SJCRH30 (cell line): ENCODE results near the gene NRP2. TPM values are rescaled to one million over a fixed set of nuclear protein-coding genes. Genes with fewer than 3 reads are reported as not detected.

Source experiments
- DNase-seq, 2 experiments: peaks; one replicate each; pipeline ENCODE4 v3.0.0-alpha.2; 2015 to 2020
- H3K27ac ChIP-seq: fragments of 250-450 bp; sonication (Bioruptor Pico); 2 replicates; pipeline ENCODE4 v1.5.1; 2020; ENCODE audit warnings: mild to moderate bottlenecking, moderate library complexity
- H3K27me3 ChIP-seq: fragments of 250-450 bp; sonication (Bioruptor Pico); 2 replicates; pipeline ENCODE4 v1.5.1; 2020; ENCODE audit warnings: mild to moderate bottlenecking, moderate library complexity
- H3K36me3 ChIP-seq: fragments of 250-450 bp; sonication (Bioruptor Pico); 2 replicates; pipeline ENCODE4 v1.5.1; 2020; ENCODE audit warnings: mild to moderate bottlenecking, moderate library complexity
- H3K4me1 ChIP-seq: fragments of 250-450 bp; sonication (Bioruptor Pico); 2 replicates; pipeline ENCODE4 v1.5.1; 2020; ENCODE audit warnings: mild to moderate bottlenecking, moderate library complexity
- H3K4me3 ChIP-seq: fragments of 250-450 bp; sonication (Bioruptor Pico); 2 replicates; pipeline ENCODE4 v1.5.1; 2020; ENCODE audit warnings: mild to moderate bottlenecking, moderate library complexity
- H3K9me3 ChIP-seq: fragments of 250-450 bp; sonication (Bioruptor Pico); replicated peaks from 2 replicates; pipeline ENCODE4 v1.5.1; 2020; ENCODE audit warnings: mild to moderate bottlenecking, moderate library complexity
- total RNA-seq: library from RNA; depleted of rRNA; stranded (reverse); fragments of >200 nt; shearing (Covaris generic); gene quantifications from 2 replicates; pipeline ENCODE4 v1.2.3, GENCODE V29; 2014

Gene NRP2
- total RNA-seq, 1 experiment from 2014 or later: 76.4 TPM

DNA sequence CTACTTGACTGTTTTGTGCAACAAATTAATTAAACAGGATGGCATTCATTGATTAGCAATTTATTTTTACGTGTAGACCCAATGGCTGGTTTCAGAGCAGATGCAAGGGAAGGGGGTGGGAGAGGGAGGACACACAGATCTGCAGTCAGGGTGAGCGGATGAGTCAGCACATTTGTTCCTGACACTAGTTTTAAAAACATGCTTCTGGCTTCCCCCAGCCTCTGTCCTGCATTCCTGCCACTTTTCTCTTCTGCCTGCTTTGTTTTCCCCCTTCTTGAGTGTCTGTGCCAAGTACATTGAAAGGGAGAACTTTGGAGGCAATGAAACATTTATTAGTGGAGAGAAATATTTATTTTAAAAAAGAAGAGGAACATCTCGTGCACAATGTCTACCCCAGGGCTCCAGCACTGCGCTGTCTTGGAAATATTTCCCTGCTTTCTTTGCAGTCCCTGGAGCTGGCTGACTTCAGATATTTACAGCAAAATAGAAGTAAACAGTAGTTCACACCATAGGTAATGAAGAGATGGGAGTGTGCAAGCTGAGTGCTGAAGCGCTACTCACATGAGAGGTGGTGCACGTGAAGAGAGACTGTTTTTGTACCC lies 52.2 kb downstream of the NRP2 start:
- DNase-seq: peak; percentile 24 to 30
- Histone ChIP-seq H3K27me3 (no peaks in the 10 kb centered on the region), H3K4me1 (0 out of 2 replicates have a peak, but pooled peaks cover 3% of the 10 kb centered on the region), H3K36me3 (peaks cover 34% of the 10 kb centered on the region), H3K9me3 (no peaks in the 10 kb centered on the region), H3K4me3 (no peak overlapping the region), H3K27ac (peak overlapping the region; percentile 13; the same call in 1 of the 2 replicates)

DNA sequence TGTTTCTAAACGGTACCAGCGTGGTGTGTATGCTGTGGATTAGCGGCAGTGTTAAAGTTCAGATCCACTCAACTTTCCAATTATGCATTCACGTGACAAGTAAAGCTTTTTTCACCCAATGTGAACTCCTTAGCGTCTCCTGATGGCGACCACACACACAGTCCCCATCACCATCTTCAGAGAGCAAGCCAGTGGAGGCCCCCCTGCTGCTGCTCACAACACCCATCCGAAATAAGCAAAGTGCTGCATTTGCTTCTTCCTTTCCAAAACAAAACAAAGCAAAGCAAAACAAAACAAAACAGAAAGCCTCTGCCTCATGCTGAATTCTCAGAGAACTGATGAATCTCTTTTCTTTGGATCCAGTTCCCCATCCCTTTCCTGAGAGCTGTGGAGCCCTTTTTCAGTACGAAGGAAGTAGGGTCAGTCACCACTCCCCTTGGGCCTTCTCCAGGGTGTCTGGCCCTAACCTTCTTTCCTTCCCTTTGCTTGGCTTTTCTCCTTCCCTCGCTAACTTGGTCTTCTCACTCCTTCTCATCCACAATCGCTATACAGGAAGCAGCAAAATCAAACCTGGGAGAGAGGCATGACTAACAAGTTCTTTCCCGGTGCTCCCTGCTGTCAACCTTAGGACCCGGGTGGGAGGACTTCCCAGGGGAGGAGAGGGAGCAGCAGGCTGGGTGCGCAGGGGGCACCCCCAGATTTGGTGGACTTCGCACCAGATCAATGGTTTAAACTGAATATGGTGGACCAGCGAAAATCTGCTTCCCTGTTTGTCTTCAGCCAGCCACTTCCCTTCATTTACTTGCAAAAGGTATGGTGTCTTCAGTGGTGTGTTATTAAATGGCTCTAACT lies 56.0 kb downstream of the NRP2 start:
- no peaks in the 10 kb centered on the region for H3K27me3 ChIP-seq
- H3K27ac ChIP-seq: no peak overlapping the region
- DNase-seq: no peak
- 0 out of 2 replicates have a peak, but pooled peaks cover 3% of the 10 kb centered on the region for H3K4me1 ChIP-seq
- no peak overlapping the region for H3K4me3 ChIP-seq
- H3K36me3 ChIP-seq: peaks cover 36% of the 10 kb centered on the region
- H3K9me3 ChIP-seq: no peaks in the 10 kb centered on the region

DNA sequence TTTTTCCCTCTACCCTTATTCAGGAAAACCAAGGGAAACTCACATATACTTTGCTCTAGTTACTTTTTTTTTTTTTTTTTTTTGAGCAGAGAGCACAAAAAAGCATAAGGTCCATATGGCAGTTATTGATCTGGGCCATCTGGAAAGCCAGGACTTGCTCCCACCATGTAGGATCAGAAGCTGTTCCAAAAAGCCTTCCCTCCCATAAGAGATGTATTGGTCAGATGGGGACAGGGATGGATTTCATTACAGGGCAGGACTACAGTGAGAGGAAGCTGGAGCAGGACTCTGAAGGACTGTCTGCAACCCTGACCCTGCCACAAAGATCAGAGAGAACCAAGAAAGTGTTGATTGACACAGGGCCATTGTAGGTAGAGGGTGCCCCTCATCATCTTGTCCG lies 57.3 kb downstream of the NRP2 start:
- no peak overlapping the region for H3K27ac ChIP-seq
- DNase-seq: no peak
- no peaks in the 10 kb centered on the region for H3K27me3 ChIP-seq
- H3K36me3 ChIP-seq: peaks cover 37% of the 10 kb centered on the region
- no peak overlapping the region for H3K4me3 ChIP-seq
- no peaks in the 10 kb centered on the region for H3K9me3 ChIP-seq
- H3K4me1 ChIP-seq: no peaks in the 10 kb centered on the region

GRCh38 chr2:205740381-205740780 lies 58.1 kb downstream of the NRP2 start:
- no peak for DNase-seq
- Histone ChIP-seq H3K4me1 (no peaks in the 10 kb centered on the region), H3K4me3 (no peak overlapping the region), H3K36me3 (peaks cover 35% of the 10 kb centered on the region), H3K9me3 (no peaks in the 10 kb centered on the region), H3K27ac (no peak overlapping the region), H3K27me3 (no peaks in the 10 kb centered on the region)

DNA sequence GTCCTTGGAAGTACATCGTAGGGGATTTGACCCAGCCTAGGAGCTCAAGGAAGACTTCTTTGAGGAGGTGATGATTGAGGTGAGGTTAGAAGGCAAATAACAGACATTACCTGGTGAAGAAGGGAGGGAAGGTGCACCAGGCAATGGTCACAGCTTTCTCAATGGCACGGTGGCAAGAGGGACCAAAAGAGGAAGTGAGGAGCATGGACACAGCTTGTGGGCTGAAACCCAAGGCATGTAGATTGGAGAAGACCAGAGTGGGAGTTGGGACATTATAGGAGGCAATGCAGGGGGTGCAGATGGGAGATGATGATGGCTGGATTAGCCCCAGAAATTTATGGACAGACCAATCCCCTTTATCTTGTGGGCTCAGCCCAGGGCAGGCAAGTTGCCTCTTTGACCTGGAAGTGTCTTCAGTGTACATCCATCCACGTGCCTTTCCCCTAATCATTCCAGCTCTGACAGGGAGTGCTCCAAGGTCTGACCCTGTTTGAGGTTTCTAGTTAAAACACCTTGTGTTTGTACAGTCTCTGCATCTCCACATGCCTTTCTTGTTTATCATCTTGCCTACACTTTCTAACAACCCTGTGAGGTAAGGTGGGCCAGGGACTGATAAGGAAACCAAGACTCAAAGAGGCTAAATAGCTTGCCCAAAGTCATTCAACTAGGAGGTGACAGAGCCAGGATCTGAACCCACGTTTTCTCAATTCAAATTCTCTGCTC lies 59.1 kb downstream of the NRP2 start:
- Histone ChIP-seq H3K4me1 (no peaks in the 10 kb centered on the region), H3K9me3 (no peaks in the 10 kb centered on the region), H3K4me3 (no peak overlapping the region), H3K36me3 (peaks cover 34% of the 10 kb centered on the region), H3K27me3 (no peaks in the 10 kb centered on the region), H3K27ac (no peak overlapping the region)
- DNase-seq: no peak

GRCh38 chr2:205743137-205743536 lies 60.8 kb downstream of the NRP2 start:
- Histone ChIP-seq H3K36me3 (peaks cover 26% of the 10 kb centered on the region), H3K9me3 (no peaks in the 10 kb centered on the region), H3K4me3 (no peak overlapping the region), H3K27ac (no peak overlapping the region), H3K4me1 (no peaks in the 10 kb centered on the region), H3K27me3 (no peaks in the 10 kb centered on the region)
- no peak for DNase-seq

GRCh38 chr2:205744074-205744591 lies 61.8 kb downstream of the NRP2 start:
- Histone ChIP-seq H3K27ac (no peak overlapping the region), H3K4me1 (no peaks in the 10 kb centered on the region), H3K4me3 (no peak overlapping the region), H3K27me3 (no peaks in the 10 kb centered on the region), H3K36me3 (peaks cover 26% of the 10 kb centered on the region), H3K9me3 (no peaks in the 10 kb centered on the region)
- no peak for DNase-seq

DNA sequence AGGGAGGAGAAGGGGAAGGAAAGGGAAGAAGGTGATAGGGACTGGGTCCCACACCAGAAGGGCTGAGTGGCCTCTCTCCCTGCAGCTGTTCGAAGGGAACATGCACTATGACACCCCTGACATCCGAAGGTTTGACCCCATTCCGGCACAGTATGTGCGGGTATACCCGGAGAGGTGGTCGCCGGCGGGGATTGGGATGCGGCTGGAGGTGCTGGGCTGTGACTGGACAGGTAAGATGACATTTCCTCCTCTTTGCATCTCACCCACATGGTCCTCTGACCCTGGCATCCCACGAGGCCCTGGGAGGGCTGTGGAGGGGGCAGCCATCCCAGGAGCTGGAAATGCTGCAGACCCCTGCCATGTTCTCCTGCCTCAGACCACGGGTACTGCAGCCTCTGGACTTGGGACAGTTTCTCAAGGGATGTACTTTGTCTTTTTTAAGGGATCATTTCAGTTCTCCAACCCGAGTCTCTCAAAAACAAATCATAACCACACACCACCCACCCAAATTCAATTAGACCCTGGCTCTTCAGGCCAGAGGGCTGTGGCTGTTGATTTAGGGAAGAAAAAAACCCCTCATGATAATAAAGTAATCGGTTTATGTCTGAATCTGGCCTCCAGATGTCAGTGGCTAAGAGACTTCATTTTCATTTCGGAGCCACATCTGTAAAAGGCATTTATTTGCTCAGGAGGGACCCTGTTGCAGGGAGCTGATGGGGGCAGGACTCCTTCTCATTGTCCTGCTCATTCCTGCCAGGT lies 63.5 kb downstream of the NRP2 start:
- Histone ChIP-seq H3K27ac (no peak overlapping the region), H3K9me3 (no peaks in the 10 kb centered on the region), H3K4me3 (no peak overlapping the region), H3K27me3 (no peaks in the 10 kb centered on the region), H3K4me1 (no peaks in the 10 kb centered on the region), H3K36me3 (peaks cover 29% of the 10 kb centered on the region)
- DNase-seq: no peak

DNA sequence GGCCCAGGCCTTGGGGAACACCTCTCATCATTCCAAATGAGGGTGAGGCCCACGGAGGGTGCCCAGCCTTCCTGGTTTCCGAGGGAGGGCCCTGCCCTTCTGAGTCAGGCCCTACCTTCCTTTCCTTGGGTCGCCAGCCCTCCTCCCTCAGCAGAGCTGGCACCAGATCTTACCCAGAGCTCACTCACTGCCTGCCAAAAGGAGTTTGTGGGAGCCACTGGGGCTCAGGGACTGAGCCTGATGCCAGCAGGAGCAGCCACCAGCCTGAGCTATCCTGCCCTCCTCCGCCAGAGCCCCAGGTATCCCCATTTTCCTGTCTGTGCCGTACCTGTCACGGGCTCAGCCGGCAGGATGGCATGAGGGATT lies 64.1 kb downstream of the NRP2 start:
- Histone ChIP-seq H3K27me3 (no peaks in the 10 kb centered on the region), H3K9me3 (no peaks in the 10 kb centered on the region), H3K27ac (no peak overlapping the region), H3K4me3 (no peak overlapping the region), H3K4me1 (no peaks in the 10 kb centered on the region), H3K36me3 (peaks cover 29% of the 10 kb centered on the region)
- no peak for DNase-seq

- DNase-seq: no peak
- no peak overlapping the region for H3K4me3 ChIP-seq
- H3K4me1 ChIP-seq: no peaks in the 10 kb centered on the region
- H3K9me3 ChIP-seq: no peaks in the 10 kb centered on the region
- H3K27me3 ChIP-seq: no peaks in the 10 kb centered on the region
- H3K27ac ChIP-seq: no peak overlapping the region
- peaks cover 16% of the 10 kb centered on the region for H3K36me3 ChIP-seq
These were observed 65.6 kb downstream of the NRP2 start for GRCh38 chr2:205747829-205748386.

DNA sequence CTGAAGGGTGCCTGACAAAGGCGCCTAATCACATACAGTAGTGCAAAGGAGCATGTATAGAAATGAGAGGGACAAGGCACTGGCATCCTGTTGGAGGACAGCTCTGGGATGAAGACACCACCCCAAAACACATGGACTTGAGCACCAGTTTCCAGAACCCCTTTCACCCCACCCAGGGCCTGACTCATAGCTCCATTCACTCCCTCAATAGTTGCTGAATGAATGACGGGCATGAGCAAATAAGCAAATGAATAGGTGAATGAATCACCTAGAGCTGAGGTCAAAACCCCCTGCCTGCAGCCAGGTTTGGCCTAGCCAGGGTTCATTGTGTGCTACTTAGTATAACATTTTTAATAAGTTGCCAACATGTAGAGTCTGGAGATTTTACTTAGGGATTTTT lies 66.3 kb downstream of the NRP2 start:
- DNase-seq: no peak
- no peaks in the 10 kb centered on the region for H3K9me3 ChIP-seq
- H3K27ac ChIP-seq: no peak overlapping the region
- no peaks in the 10 kb centered on the region for H3K27me3 ChIP-seq
- no peaks in the 10 kb centered on the region; the same call in 1 of the 2 replicates for H3K4me1 ChIP-seq
- H3K36me3 ChIP-seq: peaks cover 18% of the 10 kb centered on the region
- no peak overlapping the region for H3K4me3 ChIP-seq

GRCh38 chr2:205749078-205749477 lies 66.8 kb downstream of the NRP2 start:
- Histone ChIP-seq H3K36me3 (peaks cover 21% of the 10 kb centered on the region), H3K4me3 (no peak overlapping the region), H3K27ac (no peak overlapping the region), H3K9me3 (no peaks in the 10 kb centered on the region), H3K27me3 (no peaks in the 10 kb centered on the region), H3K4me1 (no peaks in the 10 kb centered on the region; the same call in 1 of the 2 replicates)
- DNase-seq: no peak

- Histone ChIP-seq H3K4me1 (peaks cover 12% of the 10 kb centered on the region), H3K27me3 (no peaks in the 10 kb centered on the region), H3K27ac (no peak overlapping the region), H3K36me3 (peaks cover 18% of the 10 kb centered on the region), H3K4me3 (no peak overlapping the region), H3K9me3 (no peaks in the 10 kb centered on the region)
- DNase-seq: no peak
These were observed 68.5 kb downstream of the NRP2 start for GRCh38 chr2:205750797-205751196.

GRCh38 chr2:205751569-205752031 lies 69.3 kb downstream of the NRP2 start:
- no peaks in the 10 kb centered on the region for H3K27me3 ChIP-seq
- peaks cover 12% of the 10 kb centered on the region for H3K4me1 ChIP-seq
- peaks cover 16% of the 10 kb centered on the region for H3K36me3 ChIP-seq
- no peak for DNase-seq
- no peak overlapping the region for H3K4me3 ChIP-seq
- no peak overlapping the region for H3K27ac ChIP-seq
- H3K9me3 ChIP-seq: no peaks in the 10 kb centered on the region
